GM12873 (cell line): ENCODE results near the gene CEP68.

Experiments
- CTCF ChIP-seq: IDR thresholded peaks from 2 replicates; pipeline ENCODE4 v1.5.1; 2012; ENCODE audit warnings: low read depth, mild to moderate bottlenecking, moderate library complexity, low read length, control low read depth; ENCODE audit not compliant: insufficient read depth; ENCODE audit errors: missing control alignments

The CEP68 gene

GRCh38 chr2:65019675-65020195 is 36.5 kb upstream of the CEP68 start:
- TF ChIP-seq CTCF = no peak

- TF ChIP-seq CTCF = no peak
Measured at GRCh38 chr2:65020943-65021528, 35.2 kb upstream of the CEP68 start.

GRCh38 chr2:65021709-65022108 is 34.5 kb upstream of the CEP68 start:
- TF ChIP-seq CTCF = no peak

- no peak for TF ChIP-seq CTCF
Measured at GRCh38 chr2:65022189-65022588, 34.0 kb upstream of the CEP68 start.

- TF ChIP-seq CTCF = no peak
Measured at GRCh38 chr2:65023742-65024141, 32.5 kb upstream of the CEP68 start.

GRCh38 chr2:65024149-65024829 is 31.9 kb upstream of the CEP68 start:
- TF ChIP-seq CTCF = no peak

- no peak for TF ChIP-seq CTCF
Measured at GRCh38 chr2:65025453-65026123, 30.6 kb upstream of the CEP68 start.
